Dendritic cell treated with granulocyte-macrophage colony-stimulating factor and Interleukin-4, amounts not matched to agents 40 ng/mL and 50 ng/mL, for 4 days (primary cell): ENCODE results near the gene SLC6A19.

Experiments used
- H3K27ac Mint-ChIP-seq: one replicate; pipeline ENCODE4 v1.8.0; 2022; ENCODE audit warnings: mild to moderate bottlenecking, mixed read lengths
- H3K27me3 Mint-ChIP-seq: one replicate; pipeline ENCODE4 v1.8.0; 2022; ENCODE audit warnings: mild to moderate bottlenecking, mixed read lengths
- H3K36me3 Mint-ChIP-seq: one replicate; pipeline ENCODE4 v1.8.0; 2022; ENCODE audit warnings: low read depth, mixed read lengths
- H3K4me1 Mint-ChIP-seq: one replicate; pipeline ENCODE4 v1.8.0; 2022; ENCODE audit warnings: low read depth, mixed read lengths
- H3K4me3 Mint-ChIP-seq: one replicate; pipeline ENCODE4 v1.8.0; 2022; ENCODE audit warnings: mild to moderate bottlenecking, moderate library complexity, mixed read lengths
- H3K9me3 Mint-ChIP-seq: one replicate; pipeline ENCODE4 v1.8.0; 2022; ENCODE audit warnings: mixed read lengths
- intact Hi-C: fragments of 100-400 bp; cut with micrococcal nuclease; formaldehyde crosslinking; loops from one replicate; pipeline ENCODE4 v1.15.0; 2022

The SLC6A19 gene

GRCh38 chr5:1161833-1162229, 39.6 kb upstream of the SLC6A19 start:
- no peaks in the 10 kb centered on the region for H3K4me1 Mint-ChIP-seq
- intact Hi-C loops = no loop called here
- H3K27ac Mint-ChIP-seq = no peak overlapping the region
- H3K4me3 Mint-ChIP-seq = no peak overlapping the region
- peaks cover 54% of the 10 kb centered on the region for H3K27me3 Mint-ChIP-seq
- H3K9me3 Mint-ChIP-seq = no peaks in the 10 kb centered on the region
- H3K36me3 Mint-ChIP-seq = no peaks in the 10 kb centered on the region

- no peaks in the 10 kb centered on the region for H3K4me1 Mint-ChIP-seq
- H3K9me3 Mint-ChIP-seq = no peaks in the 10 kb centered on the region
- peaks cover 50% of the 10 kb centered on the region for H3K27me3 Mint-ChIP-seq
- H3K36me3 Mint-ChIP-seq = no peaks in the 10 kb centered on the region
- H3K4me3 Mint-ChIP-seq = no peak overlapping the region
- intact Hi-C loops = no loop called here
- H3K27ac Mint-ChIP-seq = no peak overlapping the region
Measured at GRCh38 chr5:1162276-1162675, 39.1 kb upstream of the SLC6A19 start.

GRCh38 chr5:1162751-1163150, 38.6 kb upstream of the SLC6A19 start:
- no peaks in the 10 kb centered on the region for H3K9me3 Mint-ChIP-seq
- peaks cover 45% of the 10 kb centered on the region for H3K27me3 Mint-ChIP-seq
- H3K4me1 Mint-ChIP-seq = peaks cover 1% of the 10 kb centered on the region
- no peaks in the 10 kb centered on the region for H3K36me3 Mint-ChIP-seq
- no peak overlapping the region for H3K27ac Mint-ChIP-seq
- H3K4me3 Mint-ChIP-seq = no peak overlapping the region
- intact Hi-C loops = no loop called here

GRCh38 chr5:1163366-1163765, 38.0 kb upstream of the SLC6A19 start:
- H3K36me3 Mint-ChIP-seq = no peaks in the 10 kb centered on the region
- no peak overlapping the region for H3K27ac Mint-ChIP-seq
- no peaks in the 10 kb centered on the region for H3K9me3 Mint-ChIP-seq
- H3K4me3 Mint-ChIP-seq = no peak overlapping the region
- peaks cover 47% of the 10 kb centered on the region for H3K27me3 Mint-ChIP-seq
- H3K4me1 Mint-ChIP-seq = peaks cover 8% of the 10 kb centered on the region
- intact Hi-C loops = no loop called here

- Mint-ChIP-seq H3K4me1 (peaks cover 10% of the 10 kb centered on the region), H3K36me3 (no peaks in the 10 kb centered on the region), H3K27ac (no peak overlapping the region), H3K27me3 (peaks cover 43% of the 10 kb centered on the region), H3K9me3 (no peaks in the 10 kb centered on the region), H3K4me3 (no peak overlapping the region)
- intact Hi-C loops = no loop called here
Measured at GRCh38 chr5:1163879-1164278, 37.5 kb upstream of the SLC6A19 start.

GRCh38 chr5:1164696-1165630, 36.4 kb upstream of the SLC6A19 start:
- no peak overlapping the region for H3K27ac Mint-ChIP-seq
- no peaks in the 10 kb centered on the region for H3K9me3 Mint-ChIP-seq
- intact Hi-C loops = no loop called here
- H3K36me3 Mint-ChIP-seq = no peaks in the 10 kb centered on the region
- no peak overlapping the region for H3K4me3 Mint-ChIP-seq
- H3K27me3 Mint-ChIP-seq = peaks cover 40% of the 10 kb centered on the region
- H3K4me1 Mint-ChIP-seq = peaks cover 10% of the 10 kb centered on the region

- H3K4me1 Mint-ChIP-seq = peaks cover 10% of the 10 kb centered on the region
- no peaks in the 10 kb centered on the region for H3K9me3 Mint-ChIP-seq
- H3K27ac Mint-ChIP-seq = no peak overlapping the region
- intact Hi-C loops = no loop called here
- H3K4me3 Mint-ChIP-seq = no peak overlapping the region
- H3K27me3 Mint-ChIP-seq = peaks cover 37% of the 10 kb centered on the region
- no peaks in the 10 kb centered on the region for H3K36me3 Mint-ChIP-seq
Measured at GRCh38 chr5:1165864-1166263, 35.5 kb upstream of the SLC6A19 start.

- H3K27ac Mint-ChIP-seq = no peak overlapping the region
- H3K4me3 Mint-ChIP-seq = no peak overlapping the region
- peaks cover 37% of the 10 kb centered on the region for H3K27me3 Mint-ChIP-seq
- no peaks in the 10 kb centered on the region for H3K9me3 Mint-ChIP-seq
- intact Hi-C loops = no loop called here
- H3K4me1 Mint-ChIP-seq = peaks cover 10% of the 10 kb centered on the region
- H3K36me3 Mint-ChIP-seq = no peaks in the 10 kb centered on the region
Measured at GRCh38 chr5:1166370-1166769, 35.0 kb upstream of the SLC6A19 start.

GRCh38 chr5:1167361-1167727, 34.1 kb upstream of the SLC6A19 start:
- peaks cover 36% of the 10 kb centered on the region for H3K27me3 Mint-ChIP-seq
- peaks cover 10% of the 10 kb centered on the region for H3K4me1 Mint-ChIP-seq
- H3K4me3 Mint-ChIP-seq = no peak overlapping the region
- H3K9me3 Mint-ChIP-seq = no peaks in the 10 kb centered on the region
- intact Hi-C loops = no loop called here
- H3K27ac Mint-ChIP-seq = no peak overlapping the region
- H3K36me3 Mint-ChIP-seq = no peaks in the 10 kb centered on the region

- Mint-ChIP-seq H3K36me3 (no peaks in the 10 kb centered on the region), H3K4me3 (peak overlapping the region; percentile 4), H3K4me1 (peaks cover 10% of the 10 kb centered on the region), H3K27me3 (peaks cover 37% of the 10 kb centered on the region), H3K9me3 (no peaks in the 10 kb centered on the region), H3K27ac (no peak overlapping the region)
- intact Hi-C loops = loop anchor here (1.0 kb wide), 1 partner anchor 477 kb away; no protein-coding TSS in a partner anchor
Measured at GRCh38 chr5:1167728-1168709, 33.4 kb upstream of the SLC6A19 start.

- H3K4me3 Mint-ChIP-seq = no peak overlapping the region
- intact Hi-C loops = loop anchor here (1.0 kb wide), 1 partner anchor 477 kb away; no protein-coding TSS in a partner anchor
- peaks cover 38% of the 10 kb centered on the region for H3K27me3 Mint-ChIP-seq
- no peaks in the 10 kb centered on the region for H3K36me3 Mint-ChIP-seq
- H3K27ac Mint-ChIP-seq = no peak overlapping the region
- H3K4me1 Mint-ChIP-seq = peaks cover 10% of the 10 kb centered on the region
- no peaks in the 10 kb centered on the region for H3K9me3 Mint-ChIP-seq
Measured at GRCh38 chr5:1168796-1169195, 32.6 kb upstream of the SLC6A19 start.

GRCh38 chr5:1169211-1170115, 31.9 kb upstream of the SLC6A19 start:
- intact Hi-C loops = no loop called here
- H3K9me3 Mint-ChIP-seq = no peaks in the 10 kb centered on the region
- no peaks in the 10 kb centered on the region for H3K36me3 Mint-ChIP-seq
- H3K27ac Mint-ChIP-seq = no peak overlapping the region
- peaks cover 10% of the 10 kb centered on the region for H3K4me1 Mint-ChIP-seq
- H3K4me3 Mint-ChIP-seq = no peak overlapping the region
- H3K27me3 Mint-ChIP-seq = peaks cover 35% of the 10 kb centered on the region

GRCh38 chr5:1171340-1171941, 30.0 kb upstream of the SLC6A19 start:
- intact Hi-C loops = no loop called here
- Mint-ChIP-seq H3K27me3 (peaks cover 30% of the 10 kb centered on the region), H3K9me3 (no peaks in the 10 kb centered on the region), H3K36me3 (no peaks in the 10 kb centered on the region), H3K27ac (no peak overlapping the region), H3K4me3 (no peak overlapping the region), H3K4me1 (peaks cover 10% of the 10 kb centered on the region)
